ENCODE measurements around the gene ISOC2.
"Not testable (repeated sequence)": the region's sequence is repeated elsewhere in the genome, so short reads cannot be mapped to it uniquely, and the experiment has no call there.

DNA sequence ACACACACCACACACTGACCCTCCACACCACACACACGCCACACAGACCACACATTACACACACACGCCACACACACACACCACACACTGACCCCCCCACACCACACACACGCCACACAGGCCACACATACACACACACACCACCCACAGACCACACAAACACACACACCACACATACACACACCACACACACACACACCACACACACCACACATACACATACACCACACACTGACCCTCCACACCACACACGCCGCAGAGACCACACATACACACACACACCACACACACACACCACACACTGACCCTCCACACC, 13.3 kb downstream of the ISOC2 start:
- TF ChIP-seq, protein P1, sequence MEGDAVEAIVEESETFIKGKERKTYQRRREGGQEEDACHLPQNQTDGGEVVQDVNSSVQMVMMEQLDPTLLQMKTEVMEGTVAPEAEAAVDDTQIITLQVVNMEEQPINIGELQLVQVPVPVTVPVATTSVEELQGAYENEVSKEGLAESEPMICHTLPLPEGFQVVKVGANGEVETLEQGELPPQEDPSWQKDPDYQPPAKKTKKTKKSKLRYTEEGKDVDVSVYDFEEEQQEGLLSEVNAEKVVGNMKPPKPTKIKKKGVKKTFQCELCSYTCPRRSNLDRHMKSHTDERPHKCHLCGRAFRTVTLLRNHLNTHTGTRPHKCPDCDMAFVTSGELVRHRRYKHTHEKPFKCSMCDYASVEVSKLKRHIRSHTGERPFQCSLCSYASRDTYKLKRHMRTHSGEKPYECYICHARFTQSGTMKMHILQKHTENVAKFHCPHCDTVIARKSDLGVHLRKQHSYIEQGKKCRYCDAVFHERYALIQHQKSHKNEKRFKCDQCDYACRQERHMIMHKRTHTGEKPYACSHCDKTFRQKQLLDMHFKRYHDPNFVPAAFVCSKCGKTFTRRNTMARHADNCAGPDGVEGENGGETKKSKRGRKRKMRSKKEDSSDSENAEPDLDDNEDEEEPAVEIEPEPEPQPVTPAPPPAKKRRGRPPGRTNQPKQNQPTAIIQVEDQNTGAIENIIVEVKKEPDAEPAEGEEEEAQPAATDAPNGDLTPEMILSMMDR (IDR thresholded peaks at IDR 0.05; ENCODE audit: borderline replicate concordance, extremely low read depth, low read length, poor library complexity, severe bottlenecking): not testable (repeated sequence)
- not testable (repeated sequence) for TF ChIP-seq EZH2 (IDR thresholded peaks at IDR 0.05; ENCODE audit: borderline replicate concordance, low read depth, low read length, severe bottlenecking)

Measured in DND-41 (cell line).